CD4-positive, alpha-beta T cell treated with Interleukin-1 beta for 1 hour (primary cell): ENCODE results near the gene TMPRSS15.

Source experiments
- DNase-seq, 2 donors: peaks; one replicate each; pipeline ENCODE4 v3.0.0-alpha.2; 2020 to 2022

Gene TMPRSS15

GRCh38 chr21:18340387-18340942, 63.1 kb downstream of the TMPRSS15 start:
- DNase-seq, result no peak

- no peak for DNase-seq
These were observed 67.8 kb downstream of the TMPRSS15 start for GRCh38 chr21:18335651-18336236.

GRCh38 chr21:18334066-18334465, 69.5 kb downstream of the TMPRSS15 start:
- no peak for DNase-seq

- DNase-seq, result no peak
These were observed 85.4 kb downstream of the TMPRSS15 start for GRCh38 chr21:18318156-18318555.

- no peak for DNase-seq
These were observed 105.4 kb downstream of the TMPRSS15 start for GRCh38 chr21:18298228-18298627.

GRCh38 chr21:18294100-18294499, 109.5 kb downstream of the TMPRSS15 start:
- no peak for DNase-seq

- no peak for DNase-seq
These were observed 113.7 kb downstream of the TMPRSS15 start for GRCh38 chr21:18289876-18290275.

- no peak for DNase-seq
These were observed 118.2 kb downstream of the TMPRSS15 start for GRCh38 chr21:18285379-18285778.

- DNase-seq, result no peak
These were observed 127.8 kb downstream of the TMPRSS15 start for GRCh38 chr21:18275781-18276180.

GRCh38 chr21:18274370-18274769, 129.2 kb downstream of the TMPRSS15 start:
- DNase-seq, result no peak

- DNase-seq, result no peak
These were observed 130.2 kb downstream of the TMPRSS15 start for GRCh38 chr21:18273400-18273799.

- no peak for DNase-seq
These were observed 133.7 kb downstream of the TMPRSS15 start for GRCh38 chr21:18269856-18270255.

- no peak for DNase-seq
These were observed 134.7 kb downstream of the TMPRSS15 start for GRCh38 chr21:18268906-18269305.

GRCh38 chr21:18267496-18267895, 136.1 kb downstream of the TMPRSS15 start:
- DNase-seq, result no peak

- no peak for DNase-seq
These were observed 137.6 kb downstream of the TMPRSS15 start for GRCh38 chr21:18265944-18266343.

- DNase-seq, result no peak
These were observed 149.8 kb downstream of the TMPRSS15 start for GRCh38 chr21:18253799-18254198.

GRCh38 chr21:18253221-18253620, 150.4 kb downstream of the TMPRSS15 start:
- no peak for DNase-seq

GRCh38 chr21:18252680-18253079, 150.9 kb downstream of the TMPRSS15 start:
- DNase-seq, result no peak

- no peak for DNase-seq
These were observed 151.3 kb downstream of the TMPRSS15 start for GRCh38 chr21:18252256-18252655.

GRCh38 chr21:18251065-18251464, 152.5 kb downstream of the TMPRSS15 start:
- DNase-seq, result no peak

GRCh38 chr21:18249672-18250071, 153.9 kb downstream of the TMPRSS15 start:
- no peak for DNase-seq

- no peak for DNase-seq
These were observed 155.4 kb downstream of the TMPRSS15 start for GRCh38 chr21:18248171-18248570.

- DNase-seq, result no peak
These were observed 158.1 kb downstream of the TMPRSS15 start for GRCh38 chr21:18245464-18245967.

GRCh38 chr21:18244671-18245463, 158.7 kb downstream of the TMPRSS15 start, which contains the start of gene CHODL:
Gene CHODL (plus strand): TSS chr21:18244833. CDS start chr21:18245224, 391 bp downstream.
- DNase-seq, result no peak
